ENCODE data around the gene NSD1.

NSD1 gene

GRCh38 chr5:177096162-177097015 is 37.2 kb upstream of the NSD1 start:
- Histone ChIP-seq H3K4me1 (ENCODE audit: control insufficient read depth, insufficient read depth, low read depth, low read length) (peaks cover 70% of the 10 kb centered on the region), H3K27ac (ENCODE audit: low read length, poor library complexity, severe bottlenecking) (no peak overlapping the region), H4K8ac (ENCODE audit: low read length) (no peak overlapping the region), H2AK5ac (ENCODE audit: low read length, severe bottlenecking) (no peak overlapping the region), H3K36me3 (ENCODE audit: control insufficient read depth in 1 of 2, insufficient read depth in 2 of 2, low read depth in 1 of 2, low read length in 2 of 2) (peaks cover 0 to 64% of the 10 kb centered on the region in 2 experiments), H3K18ac (ENCODE audit: low read depth in 1 of 2, low read length in 2 of 2) (peak overlapping the region in 1 of 2 experiments; percentile 2), H3K79me1 (replicated peaks; ENCODE audit: low read length, poor library complexity, severe bottlenecking) (peaks cover 8% of the 10 kb centered on the region), H2AFZ (ENCODE audit: low read depth, low read length) (no peak overlapping the region), H2BK12ac (ENCODE audit: low read length in 2 of 2) (peak overlapping the region; percentile 31 to 80), H4K91ac (ENCODE audit: low read length) (no peak overlapping the region), H2BK5ac (ENCODE audit: low read depth, low read length, poor library complexity, severe bottlenecking) (no peak overlapping the region), H2BK15ac (ENCODE audit: low read depth, poor library complexity, severe bottlenecking) (no peak overlapping the region), H3K27me3 (ENCODE audit: control insufficient read depth in 1 of 2, insufficient read depth in 1 of 2, low read length in 2 of 2) (peaks cover 0 to 22% of the 10 kb centered on the region in 2 experiments), H2BK120ac (ENCODE audit: low read depth, low read length) (no peak overlapping the region), H3K4ac (ENCODE audit: low read depth in 1 of 2, low read length in 2 of 2) (peak overlapping the region in 1 of 2 experiments; percentile 12), H3K23ac (ENCODE audit: low read length in 2 of 2) (no peak overlapping the region), H3K9me3 (ENCODE audit: control insufficient read depth, low read length) (no peaks in the 10 kb centered on the region), H3K9ac (ENCODE audit: low read length) (no peak overlapping the region), H3K14ac (ENCODE audit: low read length in 2 of 2) (no peak overlapping the region), H3K4me3 (ENCODE audit: insufficient read depth in 1 of 2, low read depth in 1 of 2, low read length in 2 of 2) (no peak overlapping the region), H3K4me2 (ENCODE audit: low read length, poor library complexity, severe bottlenecking) (no peak overlapping the region)
- 89% methylated on average over 28 of the region's 29 CpGs for WGBS
- DNase-seq, result no peak

DNA sequence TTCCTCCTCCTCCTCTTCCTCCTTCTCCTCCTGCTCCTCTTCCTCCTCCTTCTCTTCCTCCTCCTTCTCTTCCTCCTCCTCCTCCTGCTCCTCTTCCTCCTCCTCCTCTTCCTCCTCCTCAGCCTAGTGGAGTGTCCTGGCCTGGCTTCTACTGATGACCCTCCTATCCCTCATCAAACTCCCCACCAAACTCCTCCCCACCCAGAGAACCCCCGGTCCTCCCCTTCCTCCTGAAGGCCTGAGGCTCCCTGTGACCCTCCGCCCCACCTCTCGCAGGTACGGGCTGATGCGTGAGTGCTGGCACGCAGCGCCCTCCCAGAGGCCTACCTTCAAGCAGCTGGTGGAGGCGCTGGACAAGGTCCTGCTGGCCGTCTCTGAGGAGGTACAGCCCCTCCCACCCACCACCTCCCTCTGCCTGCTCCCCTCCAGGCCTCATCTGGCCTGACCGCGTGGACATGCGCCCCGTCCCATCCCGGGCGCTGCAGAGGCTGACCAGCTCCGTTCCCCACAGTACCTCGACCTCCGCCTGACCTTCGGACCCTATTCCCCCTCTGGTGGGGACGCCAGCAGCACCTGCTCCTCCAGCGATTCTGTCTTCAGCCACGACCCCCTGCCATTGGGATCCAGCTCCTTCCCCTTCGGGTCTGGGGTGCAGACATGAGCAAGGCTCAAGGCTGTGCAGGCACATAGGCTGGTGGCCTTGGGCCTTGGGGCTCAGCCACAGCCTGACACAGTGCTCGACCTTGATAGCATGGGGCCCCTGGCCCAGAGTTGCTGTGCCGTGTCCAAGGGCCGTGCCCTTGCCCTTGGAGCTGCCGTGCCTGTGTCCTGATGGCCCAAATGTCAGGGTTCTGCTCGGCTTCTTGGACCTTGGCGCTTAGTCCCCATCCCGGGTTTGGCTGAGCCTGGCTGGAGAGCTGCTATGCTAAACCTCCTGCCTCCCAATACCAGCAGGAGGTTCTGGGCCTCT is 36.3 kb upstream of the NSD1 start:
- no peak overlapping the region for H2BK120ac ChIP-seq (ENCODE audit: low read depth, low read length)
- H3K9ac ChIP-seq (ENCODE audit: low read length), result no peak overlapping the region
- 93% methylated on average over 30 of the region's 30 CpGs for WGBS
- peak overlapping the region in 1 of 2 experiments; percentile 48 for H3K4ac ChIP-seq (ENCODE audit: low read depth in 1 of 2, low read length in 2 of 2)
- H3K4me3 ChIP-seq (ENCODE audit: insufficient read depth in 1 of 2, low read depth in 1 of 2, low read length in 2 of 2), result no peak overlapping the region
- H3K9me3 ChIP-seq (ENCODE audit: control insufficient read depth, low read length), result no peaks in the 10 kb centered on the region
- no peak overlapping the region for H3K27ac ChIP-seq (ENCODE audit: low read length, poor library complexity, severe bottlenecking)
- no peak overlapping the region for H3K4me2 ChIP-seq (ENCODE audit: low read length, poor library complexity, severe bottlenecking)
- peaks cover 66% of the 10 kb centered on the region for H3K4me1 ChIP-seq (ENCODE audit: control insufficient read depth, insufficient read depth, low read depth, low read length)
- H4K8ac ChIP-seq (ENCODE audit: low read length), result peak overlapping the region; percentile 57
- H2BK5ac ChIP-seq (ENCODE audit: low read depth, low read length, poor library complexity, severe bottlenecking), result no peak overlapping the region
- H3K27me3 ChIP-seq (ENCODE audit: control insufficient read depth in 1 of 2, insufficient read depth in 1 of 2, low read length in 2 of 2), result peaks cover 0 to 22% of the 10 kb centered on the region in 2 experiments
- H3K18ac ChIP-seq (ENCODE audit: low read depth in 1 of 2, low read length in 2 of 2), result peak overlapping the region in 1 of 2 experiments; percentile 16
- H3K79me1 ChIP-seq (replicated peaks; ENCODE audit: low read length, poor library complexity, severe bottlenecking), result peaks cover 7% of the 10 kb centered on the region
- H2AK5ac ChIP-seq (ENCODE audit: low read length, severe bottlenecking), result peak overlapping the region; percentile 60
- no peak overlapping the region for H3K23ac ChIP-seq (ENCODE audit: low read length in 2 of 2)
- H2BK15ac ChIP-seq (ENCODE audit: low read depth, poor library complexity, severe bottlenecking), result peak overlapping the region; percentile 54
- no peak overlapping the region for H3K14ac ChIP-seq (ENCODE audit: low read length in 2 of 2)
- peaks cover 0 to 55% of the 10 kb centered on the region in 2 experiments for H3K36me3 ChIP-seq (ENCODE audit: control insufficient read depth in 1 of 2, insufficient read depth in 2 of 2, low read depth in 1 of 2, low read length in 2 of 2)
- DNase-seq, result no peak
- peak overlapping the region in 1 of 2 experiments; percentile 38 for H2BK12ac ChIP-seq (ENCODE audit: low read length in 2 of 2)
- H2AFZ ChIP-seq (ENCODE audit: low read depth, low read length), result no peak overlapping the region
- H4K91ac ChIP-seq (ENCODE audit: low read length), result no peak overlapping the region

DNA sequence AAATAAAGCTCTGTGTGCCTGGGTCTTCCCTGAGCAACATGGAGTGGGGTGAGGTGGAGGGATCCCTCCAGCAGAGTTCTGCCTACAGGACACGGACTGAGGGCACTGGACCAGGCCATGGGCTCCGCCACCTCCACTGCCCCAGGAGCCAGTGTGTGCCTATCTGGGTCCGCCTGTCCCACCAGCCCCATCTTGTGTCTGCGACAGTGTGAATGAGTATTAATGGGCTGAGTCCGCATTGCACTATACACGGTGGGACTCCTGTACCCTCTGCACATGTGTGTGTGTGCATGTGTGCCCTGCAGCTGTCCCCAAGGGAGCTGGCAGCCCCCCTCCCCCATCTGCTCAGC is 35.5 kb upstream of the NSD1 start:
- Histone ChIP-seq H3K4me2 (ENCODE audit: low read length, poor library complexity, severe bottlenecking) (no peak overlapping the region), H3K14ac (ENCODE audit: low read length in 2 of 2) (peak overlapping the region in 1 of 2 experiments; percentile 53), H3K9ac (ENCODE audit: low read length) (no peak overlapping the region), H2BK120ac (ENCODE audit: low read depth, low read length) (no peak overlapping the region), H4K91ac (ENCODE audit: low read length) (peak overlapping the region; percentile 67), H2BK5ac (ENCODE audit: low read depth, low read length, poor library complexity, severe bottlenecking) (no peak overlapping the region), H3K4me1 (ENCODE audit: control insufficient read depth, insufficient read depth, low read depth, low read length) (peaks cover 63% of the 10 kb centered on the region), H3K23ac (ENCODE audit: low read length in 2 of 2) (no peak overlapping the region), H4K8ac (ENCODE audit: low read length) (peak overlapping the region; percentile 66), H2BK12ac (ENCODE audit: low read length in 2 of 2) (peak overlapping the region in 1 of 2 experiments; percentile 17), H2BK15ac (ENCODE audit: low read depth, poor library complexity, severe bottlenecking) (peak overlapping the region; percentile 4), H3K4ac (ENCODE audit: low read depth in 1 of 2, low read length in 2 of 2) (peak overlapping the region in 1 of 2 experiments; percentile 46), H3K18ac (ENCODE audit: low read depth in 1 of 2, low read length in 2 of 2) (peak overlapping the region; percentile 22 to 23), H3K36me3 (ENCODE audit: control insufficient read depth in 1 of 2, insufficient read depth in 2 of 2, low read depth in 1 of 2, low read length in 2 of 2) (peaks cover 0 to 47% of the 10 kb centered on the region in 2 experiments), H2AK5ac (ENCODE audit: low read length, severe bottlenecking) (peak overlapping the region; percentile 60), H3K9me3 (ENCODE audit: control insufficient read depth, low read length) (no peaks in the 10 kb centered on the region), H3K27me3 (ENCODE audit: control insufficient read depth in 1 of 2, insufficient read depth in 1 of 2, low read length in 2 of 2) (peaks cover 0 to 22% of the 10 kb centered on the region in 2 experiments), H3K4me3 (ENCODE audit: insufficient read depth in 1 of 2, low read depth in 1 of 2, low read length in 2 of 2) (no peak overlapping the region), H2AFZ (ENCODE audit: low read depth, low read length) (no peak overlapping the region), H3K27ac (ENCODE audit: low read length, poor library complexity, severe bottlenecking) (peak overlapping the region; percentile 56), H3K79me1 (replicated peaks; ENCODE audit: low read length, poor library complexity, severe bottlenecking) (peaks cover 5% of the 10 kb centered on the region)
- no peak for DNase-seq
- WGBS, result 90% methylated on average over 6 of the region's 6 CpGs
